ENCODE data around the gene SMG6. TPM values are rescaled to one million over a fixed set of nuclear protein-coding genes. Genes with fewer than 3 reads are reported as not detected.

The SMG6 gene
- total RNA-seq, 1 donor from 2014 or later = 19.3 TPM

- intact Hi-C loops (cut with DNase I) = loop anchor here (10.0 kb wide), 1 partner anchor 377 kb away; no protein-coding TSS in a partner anchor
- ATAC-seq (ENCODE audit: poor library complexity) (peak; percentile 97), DNase-seq (peak; percentile 96)
Observed at GRCh38 chr17:2041561-2042389, 261.8 kb downstream of the SMG6 start, which contains the start of gene OVCA2. Gene OVCA2, plus strand, starts transcription at chr17:2042022. Its CDS starts 26 bp downstream, at chr17:2042048.

GRCh38 chr17:2040942-2041560 is 262.5 kb downstream of the SMG6 start:
- ATAC-seq (ENCODE audit: poor library complexity) (peak; percentile 11), DNase-seq (no peak)
- intact Hi-C loops (cut with DNase I) = loop anchor here (10.0 kb wide), 1 partner anchor 376 kb away; no protein-coding TSS in a partner anchor

GRCh38 chr17:2040219-2040827 is 263.3 kb downstream of the SMG6 start:
- DNase-seq (no peak), ATAC-seq (ENCODE audit: poor library complexity) (no peak)
- intact Hi-C loops (cut with DNase I) = loop anchor here (10.0 kb wide), 1 partner anchor 376 kb away; no protein-coding TSS in a partner anchor

- DNase-seq = no peak
- intact Hi-C loops (cut with DNase I) = no loop called here
Observed at GRCh38 chr17:2037155-2037554, 266.4 kb downstream of the SMG6 start.

GRCh38 chr17:2035541-2036488 is 267.8 kb downstream of the SMG6 start:
- intact Hi-C loops (cut with DNase I) = no loop called here
- DNase-seq (no peak), ATAC-seq (ENCODE audit: poor library complexity) (no peak)

More at GRCh38 chr17:2037155-2037554, 266.4 kb downstream of the SMG6 start:
- ATAC-seq (ENCODE audit: poor library complexity) = no peak

GRCh38 chr17:2034806-2035540 is 268.6 kb downstream of the SMG6 start:
- DNase-seq (no peak), ATAC-seq (ENCODE audit: poor library complexity) (no peak)
- intact Hi-C loops (cut with DNase I) = no loop called here

- intact Hi-C loops (cut with DNase I) = no loop called here
- DNase-seq = no peak
- no peak for ATAC-seq (ENCODE audit: poor library complexity)
Observed at GRCh38 chr17:2034157-2034556, 269.4 kb downstream of the SMG6 start.

GRCh38 chr17:2033153-2033552 is 270.4 kb downstream of the SMG6 start:
- intact Hi-C loops (cut with DNase I) = no loop called here
- ATAC-seq (ENCODE audit: poor library complexity) (no peak), DNase-seq (no peak)

GRCh38 chr17:2030779-2031163 is 272.8 kb downstream of the SMG6 start:
- DNase-seq = no peak
- intact Hi-C loops (cut with DNase I) = no loop called here
- no peak for ATAC-seq (ENCODE audit: poor library complexity)

- intact Hi-C loops (cut with DNase I) = no loop called here
- DNase-seq (peak; percentile 93), ATAC-seq (ENCODE audit: poor library complexity) (peak; percentile 89)
Observed at GRCh38 chr17:2029911-2030778, 273.4 kb downstream of the SMG6 start, which contains the start of gene DPH1. Gene DPH1, plus strand, starts transcription at chr17:2030153. Its CDS starts 17 bp downstream, at chr17:2030170.

GRCh38 chr17:2028737-2029136 is 274.8 kb downstream of the SMG6 start:
- intact Hi-C loops (cut with DNase I) = no loop called here
- ATAC-seq (ENCODE audit: poor library complexity) (no peak), DNase-seq (no peak)

- DNase-seq = no peak
- intact Hi-C loops (cut with DNase I) = no loop called here
- no peak for ATAC-seq (ENCODE audit: poor library complexity)
Observed at GRCh38 chr17:2028234-2028614, 275.4 kb downstream of the SMG6 start.

- DNase-seq (no peak), ATAC-seq (ENCODE audit: poor library complexity) (no peak)
- intact Hi-C loops (cut with DNase I) = loop anchor here (2.0 kb wide), 1 partner anchor 119 kb away; no protein-coding TSS in a partner anchor
Observed at GRCh38 chr17:2027528-2028233, 275.9 kb downstream of the SMG6 start.

- DNase-seq (peak; percentile 85), ATAC-seq (ENCODE audit: poor library complexity) (peak; percentile 69)
- intact Hi-C loops (cut with DNase I) = loop anchor here (2.0 kb wide), 1 partner anchor 117 kb away; no protein-coding TSS in a partner anchor
Observed at GRCh38 chr17:2025622-2026309, 277.8 kb downstream of the SMG6 start.

- intact Hi-C loops (cut with DNase I) = no loop called here
- ATAC-seq (ENCODE audit: poor library complexity) = peak; percentile 69
- peak; percentile 86 for DNase-seq
Observed at GRCh38 chr17:2025220-2025621, 278.4 kb downstream of the SMG6 start, which contains the start of gene RTN4RL1. Gene RTN4RL1, minus strand, starts transcription at chr17:2025334. Its CDS starts 469 bp downstream, at chr17:2024865.
